ENCODE measurements around the gene WNK4. TPM values are rescaled to one million over a fixed set of nuclear protein-coding genes. Genes with fewer than 3 reads are reported as not detected.

WNK4 gene
- total and polyA plus RNA-seq, 2 experiments from 2014 or later = 0.10 to 0.65 TPM

- H3K27me3 ChIP-seq (ENCODE audit: insufficient read depth) = no peaks in the 10 kb centered on the region
- H4K20me1 ChIP-seq (replicated peaks; ENCODE audit: insufficient read depth) = peaks cover 21% of the 10 kb centered on the region
- H3K36me3 ChIP-seq (ENCODE audit: insufficient read depth) = peaks cover 17% of the 10 kb centered on the region
- no peak overlapping the region for H3K4me3 Mint-ChIP-seq
- no peak for DNase-seq (ENCODE audit: low spot score)
- H3K9me2 ChIP-seq (ENCODE audit: insufficient read depth) = no peaks in the 10 kb centered on the region
- no peaks in the 10 kb centered on the region for H3K4me1 Mint-ChIP-seq
- peaks cover 4% of the 10 kb centered on the region for H3K79me2 ChIP-seq (replicated peaks; ENCODE audit: insufficient read depth)
- H3K36me3 Mint-ChIP-seq (ENCODE audit: low read depth) = peaks cover 70% of the 10 kb centered on the region
- no peaks in the 10 kb centered on the region for H3K9me3 Mint-ChIP-seq
- H3K27ac Mint-ChIP-seq = no peak overlapping the region
- H3K4me1 ChIP-seq (ENCODE audit: insufficient read depth) = no peaks in the 10 kb centered on the region
- no peak for TF ChIP-seq NANOG (IDR thresholded peaks at IDR 0.05; ENCODE audit: borderline replicate concordance)
- TF ChIP-seq EZH2phosphoT487 (IDR thresholded peaks at IDR 0.05; ENCODE audit: unreplicated experiment) = no peak
- no peak for TF ChIP-seq ZNF114 (CRISPR knock-in tag; IDR thresholded peaks at IDR 0.05)
- no peak for TF ChIP-seq EZH2 (IDR thresholded peaks at IDR 0.05; ENCODE audit: low read depth, unreplicated experiment)
- TF ChIP-seq CREB1 (CRISPR knock-in tag; IDR thresholded peaks at IDR 0.05; ENCODE audit: low read depth) = no peak
- no peak for TF ChIP-seq ZNF331 (CRISPR knock-in tag; IDR thresholded peaks at IDR 0.05; ENCODE audit: low read depth)
- TF ChIP-seq POLR2AphosphoS5 (IDR thresholded peaks at IDR 0.05; ENCODE audit: low read depth) = no peak
- no peak for TF ChIP-seq STAT1 (IDR thresholded peaks at IDR 0.05; ENCODE audit: unreplicated experiment)
- TF ChIP-seq ZNF462 (CRISPR knock-in tag; IDR thresholded peaks at IDR 0.05) = no peak
- TF ChIP-seq CTCF (conservative IDR thresholded peaks at IDR 0.05; ENCODE audit: low read depth in 2 of 2) = no peak
- TF ChIP-seq REST (IDR thresholded peaks at IDR 0.05; ENCODE audit: unreplicated experiment) = no peak
- TF ChIP-seq JUNB (IDR thresholded peaks at IDR 0.05; ENCODE audit: unreplicated experiment) = no peak
- TF ChIP-seq ETS1 (IDR thresholded peaks at IDR 0.05) = no peak
- no peak for ATAC-seq
- H3K27me3 Mint-ChIP-seq (ENCODE audit: insufficient read depth, low read depth, poor library complexity) = no peaks in the 10 kb centered on the region
- H3K4me2 ChIP-seq = no peak overlapping the region
- no peak overlapping the region for H3K27ac ChIP-seq (ENCODE audit: low read depth)
- H3F3A ChIP-seq (replicated peaks; ENCODE audit: low read depth) = peaks cover 2% of the 10 kb centered on the region; the same call in 1 of the 2 replicates
- H2AFZ ChIP-seq = no peak overlapping the region
- no peak overlapping the region for H3K4me3 ChIP-seq
Measured at GRCh38 chr17:42817866-42818265, 37.5 kb downstream of the WNK4 start.

Data from GM23338 (cell line).